ENCODE measurements around the gene CHCHD6.

Gene CHCHD6

DNA sequence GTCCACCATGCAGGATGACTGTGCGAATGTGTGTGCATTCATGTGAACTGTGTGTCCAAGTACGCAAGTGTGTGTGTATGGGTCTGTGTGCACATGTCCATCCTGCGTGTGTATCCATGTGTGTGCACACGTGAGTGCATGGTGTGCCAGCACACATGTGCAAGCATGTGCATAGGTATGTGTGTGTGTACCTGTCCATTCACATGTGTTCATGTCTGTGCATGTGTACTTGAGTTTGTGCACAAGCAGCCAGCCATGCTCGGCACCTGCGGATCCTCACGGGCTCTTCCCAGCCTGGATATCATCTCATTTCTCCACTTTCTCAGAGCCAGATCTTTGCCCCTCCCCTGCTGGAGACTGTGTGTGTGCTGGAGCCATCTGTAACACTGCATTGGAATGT lies 260.2 kb downstream of the CHCHD6 start:
- Histone ChIP-seq H3K4me3 (no peak overlapping the region), H3K27ac (no peak overlapping the region)
- TF ChIP-seq, protein P1, sequence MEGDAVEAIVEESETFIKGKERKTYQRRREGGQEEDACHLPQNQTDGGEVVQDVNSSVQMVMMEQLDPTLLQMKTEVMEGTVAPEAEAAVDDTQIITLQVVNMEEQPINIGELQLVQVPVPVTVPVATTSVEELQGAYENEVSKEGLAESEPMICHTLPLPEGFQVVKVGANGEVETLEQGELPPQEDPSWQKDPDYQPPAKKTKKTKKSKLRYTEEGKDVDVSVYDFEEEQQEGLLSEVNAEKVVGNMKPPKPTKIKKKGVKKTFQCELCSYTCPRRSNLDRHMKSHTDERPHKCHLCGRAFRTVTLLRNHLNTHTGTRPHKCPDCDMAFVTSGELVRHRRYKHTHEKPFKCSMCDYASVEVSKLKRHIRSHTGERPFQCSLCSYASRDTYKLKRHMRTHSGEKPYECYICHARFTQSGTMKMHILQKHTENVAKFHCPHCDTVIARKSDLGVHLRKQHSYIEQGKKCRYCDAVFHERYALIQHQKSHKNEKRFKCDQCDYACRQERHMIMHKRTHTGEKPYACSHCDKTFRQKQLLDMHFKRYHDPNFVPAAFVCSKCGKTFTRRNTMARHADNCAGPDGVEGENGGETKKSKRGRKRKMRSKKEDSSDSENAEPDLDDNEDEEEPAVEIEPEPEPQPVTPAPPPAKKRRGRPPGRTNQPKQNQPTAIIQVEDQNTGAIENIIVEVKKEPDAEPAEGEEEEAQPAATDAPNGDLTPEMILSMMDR (IDR thresholded peaks at IDR 0.05), result no peak
- DNase-seq (ENCODE audit: low spot score), result no peak

DNA sequence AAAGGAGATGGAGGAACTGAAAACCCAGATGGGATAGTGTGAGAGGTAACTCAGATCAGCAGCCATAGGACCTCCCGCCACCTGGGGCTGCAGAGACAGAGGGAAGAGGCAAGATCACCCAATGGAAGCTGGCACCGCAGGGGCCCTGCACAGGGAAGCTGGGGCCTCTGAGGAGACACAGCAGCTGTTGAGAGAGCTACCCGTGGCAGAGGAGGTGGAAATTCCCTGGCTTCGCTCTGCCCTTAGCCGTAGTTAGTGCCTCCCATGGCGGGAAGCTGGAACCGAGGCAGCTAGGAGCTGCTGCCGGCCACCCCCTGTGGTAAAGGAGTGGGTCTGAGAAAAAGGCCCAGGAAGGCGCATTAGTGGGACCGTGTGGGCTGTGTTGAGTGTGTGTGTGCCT lies 260.9 kb downstream of the CHCHD6 start:
- Histone ChIP-seq H3K27ac (no peak overlapping the region), H3K4me3 (no peak overlapping the region)
- DNase-seq (ENCODE audit: low spot score), result no peak
- TF ChIP-seq, protein P1 (IDR thresholded peaks at IDR 0.05), result no peak

DNA sequence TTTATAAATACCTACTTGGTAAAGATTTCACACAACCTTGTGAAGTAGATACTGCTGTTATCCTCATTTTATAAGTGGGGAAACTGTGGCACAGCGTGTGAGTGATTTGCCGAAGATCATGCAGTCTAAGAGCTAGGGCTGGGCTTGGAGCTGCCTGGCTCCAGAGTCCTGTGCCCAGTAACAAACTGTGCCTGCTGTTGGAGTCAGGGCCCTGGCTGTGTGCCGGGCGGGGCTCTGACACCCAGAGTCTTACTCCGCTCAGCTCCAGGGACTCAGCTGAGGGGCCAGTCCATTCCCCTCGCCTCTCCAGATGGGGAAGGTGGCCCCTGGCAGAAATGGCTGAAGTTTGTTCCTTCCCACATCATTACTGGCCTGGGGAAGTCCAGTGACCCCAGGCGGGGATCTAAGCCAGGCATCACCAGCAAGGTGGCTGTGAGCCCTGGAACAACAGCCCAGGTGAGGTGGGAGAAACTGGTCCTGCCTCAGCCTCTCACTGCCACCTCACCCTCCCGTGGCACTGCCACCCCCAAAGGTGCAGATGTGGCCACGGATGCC lies 261.6 kb downstream of the CHCHD6 start:
- no peak for DNase-seq (ENCODE audit: low spot score)
- TF ChIP-seq, protein P1 (IDR thresholded peaks at IDR 0.05), result no peak
- Histone ChIP-seq H3K27ac (no peak overlapping the region), H3K4me3 (no peak overlapping the region)

DNA sequence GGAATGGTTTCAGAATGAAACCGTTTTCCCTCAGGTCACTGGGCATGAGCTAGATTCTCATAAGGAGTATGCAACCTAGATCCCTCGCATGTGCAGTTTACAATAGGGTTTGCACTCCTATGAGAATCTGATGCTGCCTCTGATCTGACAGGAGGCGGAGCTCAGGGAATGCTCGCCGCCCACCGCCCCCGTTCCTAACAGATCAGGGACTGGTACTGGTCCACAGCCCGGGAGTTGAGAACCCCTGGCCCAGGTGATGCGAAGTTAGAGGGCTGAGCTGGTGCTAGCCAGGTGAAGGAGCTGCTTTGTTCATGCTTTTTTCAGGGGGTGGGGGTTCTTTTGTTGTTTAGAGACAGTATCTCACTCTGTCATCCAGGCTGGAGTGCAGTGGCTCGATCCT lies 263.3 kb downstream of the CHCHD6 start:
- no peak for DNase-seq (ENCODE audit: low spot score)
- TF ChIP-seq, protein P1 (IDR thresholded peaks at IDR 0.05), result no peak
- Histone ChIP-seq H3K27ac (no peak overlapping the region), H3K4me3 (no peak overlapping the region)

DNA sequence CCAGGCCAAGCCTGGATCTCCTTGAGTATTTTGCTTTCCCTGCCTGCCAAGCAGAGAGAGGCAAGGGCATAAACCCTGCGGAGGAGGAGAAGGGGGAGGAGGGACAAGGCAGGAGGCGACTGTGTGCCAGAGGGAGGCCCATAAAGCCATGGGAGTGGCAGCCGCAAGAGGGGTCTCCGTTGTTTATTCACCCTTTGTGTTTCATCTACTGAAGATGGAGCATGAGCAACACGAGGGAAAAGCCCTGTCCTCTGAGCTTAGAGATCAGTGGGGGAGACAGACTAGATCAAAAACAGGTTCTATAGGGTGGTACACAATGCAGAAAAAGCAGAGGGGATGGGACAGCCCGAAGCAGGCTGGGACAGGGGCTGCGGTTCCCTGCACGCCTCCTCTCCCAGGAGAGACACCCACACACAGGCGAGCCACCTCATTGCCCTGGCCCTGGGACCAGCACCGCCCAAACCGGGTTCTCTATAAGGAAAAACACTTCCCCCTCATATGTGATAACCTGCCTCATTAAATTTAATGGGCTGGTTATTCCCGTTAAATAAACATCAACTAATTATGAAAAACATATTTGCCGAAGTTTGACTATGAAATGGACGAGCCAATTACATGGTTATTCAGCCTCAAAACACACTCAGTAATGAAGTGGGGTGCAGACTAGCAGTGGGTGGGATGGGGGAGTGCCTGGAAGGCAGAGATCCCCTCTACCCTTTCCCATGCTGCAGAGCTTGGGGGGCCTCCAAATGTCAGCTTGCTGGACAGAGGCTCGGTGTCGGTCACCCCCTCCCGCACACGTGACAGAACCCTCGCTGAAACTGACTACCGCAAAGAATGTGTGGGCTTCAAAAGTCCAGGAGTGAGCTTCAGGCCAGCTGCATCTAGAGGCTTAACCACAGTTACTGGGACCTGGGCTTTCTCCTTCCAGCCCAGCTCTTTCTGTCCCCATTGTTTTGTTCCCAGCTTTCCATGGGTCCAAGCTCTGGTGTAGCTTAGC lies 264.7 kb downstream of the CHCHD6 start:
- TF ChIP-seq, protein P1 (IDR thresholded peaks at IDR 0.05), result no peak
- Histone ChIP-seq H3K4me3 (no peak overlapping the region), H3K27ac (no peak overlapping the region)
- DNase-seq (ENCODE audit: low spot score), result no peak

DNA sequence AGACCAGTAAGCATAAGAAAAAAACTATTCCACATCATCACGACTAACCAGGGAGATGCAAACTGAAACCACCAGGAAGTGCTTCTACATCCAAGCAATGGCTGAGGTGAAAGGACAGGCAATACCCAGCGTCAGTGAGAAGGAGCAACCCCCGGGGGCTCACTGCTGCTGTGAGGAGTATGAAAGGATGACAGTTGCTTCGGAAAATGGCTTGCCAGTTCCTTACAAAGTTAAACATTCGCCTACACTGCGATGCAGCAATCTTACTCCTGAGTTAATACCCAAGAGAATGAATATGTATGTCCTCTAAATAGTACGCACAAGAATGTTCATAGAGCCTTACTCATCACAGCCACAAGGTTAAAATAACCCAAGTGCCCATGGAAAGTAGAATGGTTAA lies 265.5 kb downstream of the CHCHD6 start:
- no peak for DNase-seq (ENCODE audit: low spot score)
- Histone ChIP-seq H3K4me3 (no peak overlapping the region), H3K27ac (no peak overlapping the region)
- TF ChIP-seq, protein P1 (IDR thresholded peaks at IDR 0.05), result no peak

Data from coronary artery (tissue), 2 donors.